GM19328 (cell line): Measurements from ENCODE around the gene RTL1.

Experiments
- ATAC-seq: cut with Tn5 transposase; IDR thresholded peaks from one replicate; pipeline ENCODE4 v1.9.1; 2021; ENCODE audit warnings: mild to moderate bottlenecking, moderate library complexity; ENCODE audit not compliant: unreplicated experiment

Gene RTL1

GRCh38 chr14:100882991-100883788 is 20.3 kb downstream of the RTL1 start:
- ATAC-seq = no peak

DNA sequence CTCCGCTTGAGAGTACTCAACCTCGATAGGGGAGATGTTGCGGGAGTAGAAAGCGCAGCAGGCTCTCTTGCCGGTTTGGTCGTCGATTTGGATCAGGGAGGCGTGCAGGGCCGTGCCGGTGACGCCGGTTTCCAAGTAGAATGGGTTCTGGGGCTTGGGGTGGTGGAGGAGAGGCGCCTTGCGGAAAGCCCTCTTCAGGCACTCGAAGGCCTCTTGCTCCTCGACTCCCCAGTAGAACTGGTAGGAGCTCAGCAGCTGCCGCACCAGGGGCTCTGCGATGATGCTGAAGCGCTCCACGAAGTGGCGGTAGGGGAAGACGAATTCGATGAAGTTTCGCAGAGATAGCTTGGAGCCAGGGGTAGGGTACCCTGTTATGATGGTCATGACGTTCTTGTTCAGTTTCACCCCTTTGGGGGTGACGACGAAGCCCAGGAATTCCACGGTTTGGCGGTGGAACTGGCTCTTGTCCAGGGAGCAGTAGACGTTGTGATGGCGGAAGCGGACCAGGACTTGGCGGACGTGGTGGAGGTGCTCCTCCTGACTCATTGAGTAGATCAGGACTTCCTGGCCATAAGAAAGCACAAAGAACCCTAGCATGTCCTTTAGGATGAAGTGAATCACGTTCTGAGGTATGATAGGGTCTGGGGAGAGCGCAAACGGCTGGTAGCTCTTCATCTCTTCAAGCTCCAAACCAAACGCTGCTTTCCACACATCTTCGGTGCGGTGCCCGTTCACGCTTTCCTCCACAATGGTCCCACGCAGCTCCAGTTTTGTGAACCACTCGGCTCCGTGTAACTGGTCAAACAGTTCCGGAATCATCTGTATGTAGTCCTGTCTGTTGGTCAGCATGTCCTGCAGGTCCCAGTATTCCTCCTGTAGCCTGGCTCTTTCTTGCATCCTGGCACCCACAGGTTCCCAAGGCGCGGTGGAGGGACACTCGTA is 21.2 kb downstream of the RTL1 start:
- ATAC-seq = no peak

DNA sequence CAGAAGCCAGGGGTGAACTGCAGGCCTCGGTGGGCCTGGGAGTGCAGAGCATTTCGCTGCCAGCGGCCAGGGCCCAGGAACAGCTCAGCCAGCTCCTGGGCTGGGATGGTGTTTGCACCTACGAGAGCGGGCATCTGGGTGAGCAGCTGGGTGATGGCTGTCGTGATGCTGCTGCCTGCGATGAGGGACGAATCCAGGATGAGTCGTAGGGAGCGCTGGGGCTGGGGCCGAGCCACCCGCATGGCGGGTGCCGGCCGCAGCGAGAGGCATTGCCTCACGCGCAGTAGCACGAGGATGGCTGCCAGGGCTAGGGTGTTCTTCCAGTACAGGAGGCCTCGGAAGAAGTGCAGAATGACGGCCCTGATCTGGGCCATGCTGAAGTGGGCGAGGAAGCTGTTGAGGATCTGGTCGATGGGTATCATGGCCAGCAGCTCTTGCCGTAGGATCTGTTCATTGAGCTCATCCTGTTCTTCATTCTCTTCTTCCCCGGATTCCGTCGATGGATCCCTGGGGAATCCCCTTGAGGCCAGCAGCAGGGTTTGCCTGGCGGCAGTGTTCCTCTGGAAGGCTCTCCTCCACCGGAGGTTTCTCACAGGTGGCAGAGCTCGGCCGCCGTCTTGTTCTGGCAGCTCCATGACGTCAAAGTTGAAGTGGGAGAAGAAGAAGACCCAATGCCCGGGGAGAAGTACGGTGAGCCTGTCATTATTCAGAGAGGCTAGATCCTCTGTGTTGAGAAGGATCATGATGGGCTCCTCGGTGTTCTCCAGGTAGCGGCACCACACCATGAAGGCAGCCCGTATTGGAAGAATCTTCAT is 22.1 kb downstream of the RTL1 start:
- no peak for ATAC-seq

GRCh38 chr14:100880271-100881101 is 23.0 kb downstream of the RTL1 start:
- ATAC-seq = no peak

GRCh38 chr14:100879782-100880181 is 23.7 kb downstream of the RTL1 start:
- no peak for ATAC-seq

DNA sequence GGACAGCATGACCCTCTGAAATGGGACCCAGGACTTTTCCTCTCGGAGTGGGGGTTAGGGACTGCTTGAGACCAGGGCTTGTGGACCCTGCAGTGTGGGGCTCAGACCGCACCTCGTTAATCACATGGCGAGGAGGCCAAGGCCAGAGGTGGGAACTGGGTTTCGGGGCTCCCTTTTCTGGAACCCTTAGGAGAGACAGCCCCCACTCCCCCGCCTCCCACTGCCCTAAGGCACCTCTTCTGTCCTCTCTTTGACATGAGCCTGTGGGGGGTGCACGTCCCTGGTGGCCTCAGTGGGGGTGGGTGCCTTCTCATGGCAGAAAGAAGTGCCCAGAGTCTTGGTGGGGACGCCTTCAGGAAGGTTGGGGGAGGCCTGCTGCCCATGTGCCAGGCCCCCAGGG is 24.3 kb downstream of the RTL1 start:
- ATAC-seq = no peak

DNA sequence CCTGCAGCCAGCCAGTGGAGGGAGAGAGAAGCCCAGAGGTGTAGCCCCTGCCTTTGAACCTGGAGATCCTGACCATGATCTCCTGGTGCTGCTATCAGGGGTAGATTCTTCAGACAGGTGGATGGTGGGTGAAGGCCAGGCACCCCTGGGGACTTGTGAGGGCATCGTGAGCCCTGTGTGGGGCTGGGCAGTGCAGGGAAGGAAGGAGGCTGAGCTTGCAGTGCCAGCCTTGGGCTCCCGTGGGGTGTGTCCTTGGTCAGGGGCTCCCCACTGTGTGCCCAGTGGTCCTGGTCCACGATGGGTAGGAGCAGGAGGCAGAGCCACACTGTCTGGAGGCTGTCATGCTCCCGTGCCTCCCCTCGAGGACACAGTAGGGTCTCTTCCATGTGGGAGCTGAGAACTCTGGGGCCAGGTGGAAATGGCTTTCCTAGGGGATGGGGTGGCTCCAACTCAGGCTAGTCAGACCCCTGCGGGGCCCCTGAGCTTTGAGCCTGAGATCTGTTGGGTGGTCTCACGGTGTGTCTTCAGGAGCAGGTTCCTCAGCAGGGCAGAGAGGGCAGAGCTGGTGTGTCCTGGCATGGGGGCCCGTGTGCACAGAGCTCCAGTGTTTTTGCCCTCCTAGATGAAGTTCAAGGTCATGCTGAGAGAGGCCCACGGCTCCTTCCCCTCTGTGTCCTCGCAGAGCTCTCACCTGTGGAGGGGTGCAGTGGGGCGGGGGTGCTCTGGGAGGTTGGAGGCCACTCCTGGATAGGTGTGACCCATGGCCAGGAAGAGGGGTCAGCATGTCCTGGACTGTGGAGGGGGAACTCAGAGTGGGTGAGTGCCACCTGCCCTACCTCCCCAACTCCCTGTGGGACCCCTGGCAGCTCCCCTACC is 25.0 kb downstream of the RTL1 start:
- ATAC-seq = no peak

DNA sequence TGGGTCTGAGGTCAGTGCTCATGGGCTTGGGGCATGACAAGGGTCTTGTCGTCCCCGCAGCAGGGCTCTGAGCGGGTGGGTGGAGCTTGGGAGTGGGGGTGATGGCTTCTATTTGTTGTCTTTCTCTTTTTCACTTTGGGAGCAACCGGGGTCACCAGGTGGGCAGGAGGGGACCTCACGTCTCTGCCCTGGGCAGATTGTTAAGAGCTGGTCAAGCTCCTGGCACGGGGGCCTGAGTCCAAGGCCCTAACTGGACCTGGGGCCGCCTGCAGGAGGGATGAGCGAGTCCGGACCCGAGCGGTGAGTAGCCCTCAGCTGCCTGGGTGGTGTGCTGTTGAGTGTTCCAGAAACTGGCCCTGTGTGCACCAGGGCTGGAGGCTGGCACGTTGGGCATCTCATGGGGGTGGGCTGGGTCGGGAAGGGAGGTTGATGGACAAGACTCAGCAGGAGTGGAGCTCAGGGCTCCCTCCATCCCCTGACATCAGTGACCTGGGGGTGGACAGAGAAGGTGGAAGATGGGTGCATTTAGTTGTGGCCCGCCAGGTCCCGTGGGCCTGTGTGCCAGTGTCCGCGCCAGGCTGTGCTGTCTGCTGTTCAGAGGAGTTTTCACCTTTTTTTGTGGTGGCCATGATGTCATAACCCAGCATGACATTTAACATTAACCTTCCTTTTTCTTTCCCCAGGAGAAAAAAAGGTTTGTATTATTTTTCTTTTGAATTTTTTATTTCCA is 27.5 kb downstream of the RTL1 start:
- ATAC-seq = no peak

- no peak for ATAC-seq
Observed at GRCh38 chr14:100875126-100875525, 28.4 kb downstream of the RTL1 start.

DNA sequence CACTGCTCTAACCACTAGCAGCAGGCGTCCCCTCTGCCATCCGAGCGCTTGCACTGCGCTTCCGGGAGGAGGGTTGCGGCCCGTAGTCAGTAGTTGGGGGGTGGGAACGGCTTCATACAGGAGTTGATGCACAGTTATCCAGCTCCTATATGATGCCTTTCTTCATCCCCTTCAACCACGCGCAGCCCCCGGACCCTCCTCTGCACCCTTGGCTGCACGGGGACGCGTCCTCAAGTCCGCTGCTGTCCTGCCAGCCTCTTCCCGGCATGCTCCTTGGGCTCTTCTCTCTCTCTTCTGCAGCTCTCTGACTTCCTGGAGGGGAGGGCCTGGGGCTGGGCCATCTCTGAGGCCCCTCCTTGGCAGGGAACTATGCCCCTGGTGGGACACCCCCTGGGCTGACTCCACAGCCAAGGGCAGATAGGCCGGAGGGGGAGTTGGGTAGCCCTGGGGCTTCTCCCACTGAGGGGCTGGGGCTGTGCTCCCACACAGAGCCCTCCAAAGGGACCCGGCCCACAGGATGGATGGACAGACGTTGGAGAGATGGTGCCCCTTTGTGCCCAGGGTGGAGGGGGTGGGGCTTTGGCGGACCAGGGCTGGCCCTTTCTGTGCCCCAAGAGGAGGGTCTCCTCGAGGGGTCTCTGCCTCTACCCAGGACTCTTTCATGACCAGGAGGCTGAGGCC is 29.0 kb downstream of the RTL1 start:
- no peak for ATAC-seq

GRCh38 chr14:100874051-100874410 is 29.5 kb downstream of the RTL1 start:
- ATAC-seq = no peak

DNA sequence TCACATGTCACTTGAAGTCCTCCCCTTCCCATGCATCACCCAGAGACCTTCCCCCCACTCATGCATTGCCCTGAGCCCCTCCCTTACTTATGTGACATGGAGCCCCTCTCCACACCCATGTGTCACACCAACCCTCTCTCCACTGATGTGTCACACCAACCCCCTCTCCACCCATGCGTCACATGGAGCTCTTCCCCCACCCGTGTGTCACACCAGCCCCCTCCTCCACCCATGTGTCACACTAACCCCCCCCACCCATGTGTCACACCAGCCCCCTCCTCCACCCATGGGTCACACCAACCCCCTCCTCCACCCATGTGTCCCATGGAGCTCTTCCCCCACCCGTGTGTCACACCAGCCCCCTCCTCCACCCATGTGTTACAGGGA is 30.4 kb downstream of the RTL1 start:
- no peak for ATAC-seq

DNA sequence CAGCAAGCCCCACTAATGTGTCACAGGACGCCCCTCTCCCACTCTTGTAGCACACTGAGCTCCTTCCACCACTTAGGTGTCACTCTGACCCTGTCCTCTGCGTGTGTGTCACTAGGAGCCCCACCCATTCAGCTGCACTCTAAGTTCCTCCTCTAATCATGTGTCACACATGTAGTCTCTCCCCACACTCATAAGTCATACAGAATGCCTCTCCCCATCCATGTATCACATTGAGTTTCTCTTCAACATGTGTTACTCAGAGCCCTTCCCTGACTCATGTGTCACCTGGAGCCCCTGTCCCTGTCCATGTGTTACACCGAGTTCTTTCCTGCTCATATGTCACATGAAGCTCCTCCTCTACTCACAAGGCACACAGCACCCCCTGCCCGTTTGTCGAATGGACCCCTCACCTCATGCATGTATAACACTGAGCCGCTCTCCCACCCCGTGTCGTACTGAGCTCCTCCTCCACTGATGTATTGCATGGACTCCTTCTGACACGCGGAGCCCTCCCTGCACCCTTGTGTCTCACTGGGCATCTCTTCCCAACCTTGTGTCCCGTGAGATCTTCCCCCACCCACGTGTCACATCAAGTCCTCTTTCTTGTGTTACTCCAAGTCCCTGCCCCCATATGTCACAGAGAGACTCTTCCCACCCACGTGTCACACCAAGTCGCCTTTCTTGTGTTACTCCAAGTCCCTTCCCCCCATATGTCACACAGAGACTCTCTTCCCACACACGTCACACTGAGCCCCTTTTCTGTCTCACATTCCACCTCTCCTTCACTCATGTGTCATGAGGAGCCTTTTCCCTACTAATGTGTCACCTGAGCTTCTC is 31.0 kb downstream of the RTL1 start:
- ATAC-seq = no peak

- ATAC-seq = no peak
Observed at GRCh38 chr14:100871234-100872186, 32.0 kb downstream of the RTL1 start.

GRCh38 chr14:100868621-100869370 is 34.7 kb downstream of the RTL1 start:
- no peak for ATAC-seq
